ENCODE data around the gene MT4. TPM values are rescaled to one million over a fixed set of nuclear protein-coding genes. Genes with fewer than 3 reads are reported as not detected.
"Not testable (repeated sequence)": the region's sequence is repeated elsewhere in the genome, so short reads cannot be mapped to it uniquely, and the experiment has no call there.

The MT4 gene
- total RNA-seq, 4 donors from 2014 or later = not detected

GRCh38 chr16:56577300-56577625 lies 12.4 kb downstream of the MT4 start:
- TF ChIP-seq POLR2AphosphoS5 (IDR thresholded peaks at IDR 0.05) = no peak
- TF ChIP-seq EP300 (IDR thresholded peaks at IDR 0.05) = no peak
- no peak for TF ChIP-seq CTCF (IDR thresholded peaks at IDR 0.05)
- TF ChIP-seq POLR2A (IDR thresholded peaks at IDR 0.05; ENCODE audit: low read depth) = no peak
- no peaks in the 10 kb centered on the region for H3K36me3 ChIP-seq
- WGBS = 76% methylated on average over 4 of the region's 4 CpGs

GRCh38 chr16:56580391-56581048 lies 15.6 kb downstream of the MT4 start:
- H3K9me3 ChIP-seq = no peaks in the 10 kb centered on the region
- WGBS = 83% methylated on average over 6 of the region's 6 CpGs

More at GRCh38 chr16:56577300-56577625, 12.4 kb downstream of the MT4 start:
- H3K4me1 ChIP-seq = peaks cover 0 to 8% (median 3%) of the 10 kb centered on the region in 4 donors
- no peaks in the 10 kb centered on the region for H3K9me3 ChIP-seq
- H3K27me3 ChIP-seq = no peaks in the 10 kb centered on the region
- intact Hi-C loops (cut with DNase I) = loop anchor here (2.0 kb wide), 1 partner anchor 126 kb away; no protein-coding TSS in a partner anchor
- no peak overlapping the region for H3K4me3 ChIP-seq
- no peak overlapping the region for H3K27ac ChIP-seq (replicated peaks in 1 of 4)
- no peak for DNase-seq (ENCODE audit: extremely low spot score)

GRCh38 chr16:56582911-56583310 lies 18.0 kb downstream of the MT4 start:
- DNase-seq (ENCODE audit: extremely low spot score); H3K36me3 ChIP-seq; H3K4me1 ChIP-seq; intact Hi-C loops (cut with DNase I); H3K27ac ChIP-seq (replicated peaks in 1 of 4); H3K4me3 ChIP-seq; H3K9me3 ChIP-seq: not testable (repeated sequence)
- WGBS = 96% methylated on average over 2 of the region's 2 CpGs
- peaks cover 0 to 13% (median 0%) of the 10 kb centered on the region in 4 donors for H3K27me3 ChIP-seq

More at GRCh38 chr16:56580391-56581048, 15.6 kb downstream of the MT4 start:
- no peak for DNase-seq (ENCODE audit: extremely low spot score)
- H3K4me3 ChIP-seq = no peak overlapping the region
- H3K27ac ChIP-seq (replicated peaks in 1 of 4) = no peak overlapping the region
- TF ChIP-seq POLR2A (IDR thresholded peaks at IDR 0.05; ENCODE audit: low read depth) = no peak
- TF ChIP-seq EP300 (IDR thresholded peaks at IDR 0.05) = no peak
- TF ChIP-seq POLR2AphosphoS5 (IDR thresholded peaks at IDR 0.05) = no peak
- TF ChIP-seq CTCF (IDR thresholded peaks at IDR 0.05) = no peak
- H3K36me3 ChIP-seq = no peaks in the 10 kb centered on the region
- intact Hi-C loops (cut with DNase I) = no loop called here
- H3K27me3 ChIP-seq = no peaks in the 10 kb centered on the region
- H3K4me1 ChIP-seq = peaks cover 0 to 8% (median 3%) of the 10 kb centered on the region in 4 donors

GRCh38 chr16:56583351-56584168 lies 18.7 kb downstream of the MT4 start:
- H3K27ac ChIP-seq (replicated peaks in 1 of 4) = no peak overlapping the region
- no peak for DNase-seq (ENCODE audit: extremely low spot score)
- TF ChIP-seq POLR2A (IDR thresholded peaks at IDR 0.05; ENCODE audit: low read depth) = no peak
- no peak for TF ChIP-seq CTCF (IDR thresholded peaks at IDR 0.05)
- TF ChIP-seq EP300 (IDR thresholded peaks at IDR 0.05) = no peak
- no peak for TF ChIP-seq POLR2AphosphoS5 (IDR thresholded peaks at IDR 0.05)
- no peaks in the 10 kb centered on the region for H3K9me3 ChIP-seq
- H3K4me1 ChIP-seq = peaks cover 0 to 8% (median 3%) of the 10 kb centered on the region in 4 donors
- no peak overlapping the region for H3K4me3 ChIP-seq
- 77% methylated on average over 11 of the region's 11 CpGs for WGBS
- intact Hi-C loops (cut with DNase I) = no loop called here
- H3K36me3 ChIP-seq = no peaks in the 10 kb centered on the region
- peaks cover 0 to 20% (median 0%) of the 10 kb centered on the region in 4 donors for H3K27me3 ChIP-seq

- Histone ChIP-seq H3K27ac (replicated peaks in 1 of 4) (no peak overlapping the region), H3K36me3 (no peaks in the 10 kb centered on the region), H3K4me3 (no peak overlapping the region), H3K9me3 (no peaks in the 10 kb centered on the region), H3K27me3 (peaks cover 2 to 27% (median 6%) of the 10 kb centered on the region in 4 donors), H3K4me1 (peaks cover under 1 to 15% (median 8%) of the 10 kb centered on the region in 4 donors)
- TF ChIP-seq CTCF (IDR thresholded peaks at IDR 0.05) (no peak), EP300 (IDR thresholded peaks at IDR 0.05) (no peak), POLR2AphosphoS5 (IDR thresholded peaks at IDR 0.05) (no peak)
- 95% methylated on average over 11 of the region's 11 CpGs for WGBS
- intact Hi-C loops (cut with DNase I) = no loop called here
- no peak for DNase-seq (ENCODE audit: extremely low spot score)
Measured at GRCh38 chr16:56584276-56584675, 19.4 kb downstream of the MT4 start.

Measured in esophagus muscularis mucosa (tissue), 4 donors.